Neutrophil (primary cell): Measurements from ENCODE around the gene DLEC1.

Source experiments
- H3K27ac ChIP-seq: fragments of 200-600 bp; sonication (generic); 2 replicates; pipeline ENCODE4 v1.5.1; 2016; ENCODE audit warnings: mild to moderate bottlenecking, moderate library complexity
- H3K27me3 ChIP-seq: fragments of 200-600 bp; sonication (generic); 2 replicates; pipeline ENCODE4 v1.6.0; 2016; ENCODE audit warnings: mild to moderate bottlenecking
- H3K36me3 ChIP-seq: fragments of 200-600 bp; sonication (generic); 2 replicates; pipeline ENCODE4 v1.5.1; 2017
- H3K4me1 ChIP-seq, 2 experiments: fragments of 200-600 bp in 1 of 2; sonication (generic) in 1 of 2; 1 replicate in 1 of 2; 2 replicates in 1 of 2; pipeline versions ENCODE4 v1.5.1 to v1.6.1; 2013 to 2016; ENCODE audit warnings: low read depth in 1 of 2, low read length in 1 of 2, mild to moderate bottlenecking in 1 of 2, moderate library complexity in 1 of 2; ENCODE audit not compliant: control insufficient read depth in 1 of 2, insufficient read depth in 1 of 2
- H3K4me3 ChIP-seq, 2 experiments: fragments of 200-600 bp in 1 of 2; sonication (generic) in 1 of 2; 1 replicate in 1 of 2; 2 replicates in 1 of 2; pipeline ENCODE4 v1.5.1; 2013 to 2016; ENCODE audit warnings: low read depth in 1 of 2, low read length in 1 of 2, mild to moderate bottlenecking in 1 of 2, moderate library complexity in 1 of 2
- H3K9me3 ChIP-seq: fragments of 200-600 bp; sonication (generic); 2 replicates; pipeline ENCODE4 v1.5.1; 2016
- CTCF ChIP-seq: fragments of 200-600 bp; sonication (generic); IDR thresholded peaks from 2 replicates; pipeline ENCODE4 v1.5.1; 2016; ENCODE audit warnings: antibody characterized with exemption

Gene DLEC1

GRCh38 chr3:38108649-38109579, 69.9 kb downstream of the DLEC1 start:
- Histone ChIP-seq H3K27ac (peak overlapping the region; percentile 84), H3K9me3 (no peaks in the 10 kb centered on the region), H3K4me1 (peaks cover 65% of the 10 kb centered on the region in 2 experiments), H3K27me3 (no peaks in the 10 kb centered on the region), H3K36me3 (no peaks in the 10 kb centered on the region), H3K4me3 (peak overlapping the region; percentile 35 to 40)
- TF ChIP-seq CTCF: peak; percentile 35

- peak overlapping the region; percentile 84 for H3K27ac ChIP-seq
- no peaks in the 10 kb centered on the region for H3K9me3 ChIP-seq
- H3K4me3 ChIP-seq: peak overlapping the region in 1 of 2 experiments; percentile 40
- no peak for TF ChIP-seq CTCF
- peaks cover 64 to 65% of the 10 kb centered on the region in 2 experiments for H3K4me1 ChIP-seq
- H3K27me3 ChIP-seq: no peaks in the 10 kb centered on the region
- H3K36me3 ChIP-seq: no peaks in the 10 kb centered on the region
Measured at GRCh38 chr3:38109580-38110313, 70.7 kb downstream of the DLEC1 start.

- Histone ChIP-seq H3K4me3 (no peak overlapping the region), H3K9me3 (no peaks in the 10 kb centered on the region), H3K27ac (peak overlapping the region; percentile 84), H3K27me3 (no peaks in the 10 kb centered on the region), H3K36me3 (peaks cover under 1% of the 10 kb centered on the region), H3K4me1 (peaks cover 64 to 65% of the 10 kb centered on the region in 2 experiments)
- no peak for TF ChIP-seq CTCF
Measured at GRCh38 chr3:38110314-38111050, 71.5 kb downstream of the DLEC1 start.

GRCh38 chr3:38111201-38111600, 72.2 kb downstream of the DLEC1 start:
- Histone ChIP-seq H3K36me3 (peaks cover 5% of the 10 kb centered on the region), H3K9me3 (no peaks in the 10 kb centered on the region), H3K4me1 (peaks cover 61% of the 10 kb centered on the region in 2 experiments), H3K4me3 (no peak overlapping the region), H3K27ac (peak overlapping the region; percentile 40), H3K27me3 (no peaks in the 10 kb centered on the region)
- TF ChIP-seq CTCF: no peak

GRCh38 chr3:38111696-38112377, 72.8 kb downstream of the DLEC1 start:
- no peaks in the 10 kb centered on the region for H3K9me3 ChIP-seq
- peak overlapping the region; percentile 40 for H3K27ac ChIP-seq
- peaks cover 54% of the 10 kb centered on the region in 2 experiments for H3K4me1 ChIP-seq
- H3K4me3 ChIP-seq: no peak overlapping the region
- H3K36me3 ChIP-seq: peaks cover 12% of the 10 kb centered on the region
- no peak for TF ChIP-seq CTCF
- H3K27me3 ChIP-seq: no peaks in the 10 kb centered on the region
